NAMALWA (cell line): Measurements from ENCODE around the gene MYCN.

ENCODE experiments used
- DNase-seq: peaks from one replicate; pipeline ENCODE4 v3.0.0-alpha.2; 2015; ENCODE audit warnings: low spot score

The MYCN gene

DNA sequence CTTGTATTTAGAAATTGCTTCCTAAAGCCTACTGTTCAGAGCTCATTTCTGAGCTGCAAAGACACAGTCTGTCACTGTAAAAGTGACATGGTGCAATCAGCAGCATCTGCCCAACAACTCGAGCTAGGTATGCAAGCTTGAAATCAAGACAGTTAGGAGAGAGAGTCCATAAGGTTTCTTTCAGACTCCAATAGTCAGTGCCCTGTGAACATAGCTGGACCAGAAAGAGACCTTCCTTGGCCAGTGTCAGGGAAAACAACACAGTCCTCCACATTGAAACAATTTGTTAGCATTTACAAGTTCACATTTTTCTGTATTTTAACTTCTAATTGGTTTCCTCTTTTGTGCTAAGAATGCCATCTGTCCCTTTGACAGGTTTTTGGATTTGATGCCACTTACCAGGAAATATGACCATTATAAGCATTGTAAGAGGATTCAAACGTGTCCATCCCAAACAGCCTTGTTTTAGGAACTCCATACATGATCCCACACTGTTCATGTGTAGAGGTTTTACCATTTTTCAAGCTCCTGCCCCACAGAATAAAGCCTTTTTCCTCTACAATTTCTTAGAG, 8.9 kb upstream of the MYCN start:
- DNase-seq: no peak

DNA sequence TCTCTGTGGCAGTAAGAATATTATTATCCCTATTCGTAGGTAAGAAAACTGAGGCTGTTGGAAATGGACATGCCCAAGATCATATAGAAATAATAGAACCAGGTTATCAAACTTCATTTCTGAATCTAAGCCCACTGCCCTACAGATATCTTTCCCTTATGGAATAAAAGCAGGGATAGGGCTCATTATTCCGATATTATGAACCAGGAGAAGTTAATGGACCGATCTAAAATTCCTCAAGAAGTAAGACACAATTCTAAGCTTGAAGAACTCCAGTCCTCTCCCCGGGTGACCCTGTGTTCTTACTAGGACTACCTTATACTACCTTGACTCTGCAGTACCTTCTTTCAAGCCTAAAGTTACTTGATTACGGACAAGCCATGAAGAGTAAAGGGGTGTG, 8.4 kb upstream of the MYCN start:
- no peak for DNase-seq

DNA sequence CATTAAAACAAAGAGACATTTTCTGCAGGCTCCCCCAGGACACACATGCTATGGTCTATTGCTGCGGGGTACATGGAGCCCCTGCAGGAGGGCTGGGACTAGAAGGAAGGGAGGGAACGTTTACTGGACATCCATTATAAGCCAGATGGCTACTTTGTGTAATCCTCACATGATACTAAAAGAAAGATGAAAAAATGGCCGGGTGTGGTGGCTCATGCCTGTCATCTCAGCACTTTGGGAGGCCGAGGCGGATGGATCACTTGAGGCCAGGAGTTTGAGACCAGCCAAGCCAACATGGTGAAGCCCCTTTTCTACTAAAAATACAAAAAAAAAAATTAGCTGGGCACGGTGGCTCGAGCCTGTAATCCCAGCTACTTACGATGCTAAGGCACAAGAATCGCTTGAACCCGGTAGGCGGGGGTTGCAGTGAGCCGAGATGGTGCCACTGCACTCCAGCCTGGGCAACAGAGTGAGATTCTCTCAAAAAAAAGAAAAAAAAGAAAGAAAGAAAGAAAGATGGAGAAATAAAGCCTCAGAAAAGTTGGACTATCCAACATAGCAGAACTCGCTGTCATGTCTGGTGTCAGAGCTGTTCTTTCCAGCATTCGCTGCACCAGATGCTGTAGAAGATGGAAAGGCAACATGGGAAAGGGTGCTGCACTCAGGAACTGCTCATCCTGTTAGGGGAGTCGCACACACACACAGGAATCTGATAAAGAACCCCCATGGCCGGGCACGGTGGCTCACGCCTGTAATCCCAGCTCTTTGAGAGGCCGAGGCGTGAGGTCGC, 7.8 kb upstream of the MYCN start:
- no peak for DNase-seq

DNA sequence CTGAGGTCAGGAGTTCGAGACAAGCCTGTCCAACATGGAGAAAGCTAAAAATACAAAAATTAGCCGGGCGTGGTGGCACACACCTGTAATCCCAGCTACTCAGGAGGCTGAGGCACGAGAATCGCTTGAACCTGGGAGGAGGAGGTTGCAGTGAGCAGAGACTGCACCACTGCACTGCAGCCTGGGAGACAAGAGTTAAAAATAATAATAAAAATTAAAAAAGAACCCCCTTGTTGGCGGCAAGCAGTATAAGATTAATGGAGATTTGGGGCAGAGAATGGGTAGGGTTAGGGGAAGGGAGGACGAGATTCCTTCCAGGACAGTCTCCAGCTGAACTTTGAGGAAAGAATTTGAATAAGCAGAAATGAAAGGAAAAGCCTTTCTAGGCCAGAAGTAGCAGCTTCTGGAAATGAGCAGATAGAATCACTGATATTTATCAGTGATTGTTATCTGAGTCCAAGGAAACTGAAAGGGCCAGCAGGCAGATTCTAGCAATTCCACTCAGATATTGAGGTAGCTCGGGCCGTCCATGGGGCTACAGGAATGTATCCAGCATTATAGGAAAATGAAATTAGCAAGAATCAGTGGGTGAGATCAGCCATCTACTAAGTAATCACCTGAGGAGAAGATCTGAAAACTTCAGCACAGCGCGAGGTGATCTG, 7.0 kb upstream of the MYCN start:
- DNase-seq: no peak

DNA sequence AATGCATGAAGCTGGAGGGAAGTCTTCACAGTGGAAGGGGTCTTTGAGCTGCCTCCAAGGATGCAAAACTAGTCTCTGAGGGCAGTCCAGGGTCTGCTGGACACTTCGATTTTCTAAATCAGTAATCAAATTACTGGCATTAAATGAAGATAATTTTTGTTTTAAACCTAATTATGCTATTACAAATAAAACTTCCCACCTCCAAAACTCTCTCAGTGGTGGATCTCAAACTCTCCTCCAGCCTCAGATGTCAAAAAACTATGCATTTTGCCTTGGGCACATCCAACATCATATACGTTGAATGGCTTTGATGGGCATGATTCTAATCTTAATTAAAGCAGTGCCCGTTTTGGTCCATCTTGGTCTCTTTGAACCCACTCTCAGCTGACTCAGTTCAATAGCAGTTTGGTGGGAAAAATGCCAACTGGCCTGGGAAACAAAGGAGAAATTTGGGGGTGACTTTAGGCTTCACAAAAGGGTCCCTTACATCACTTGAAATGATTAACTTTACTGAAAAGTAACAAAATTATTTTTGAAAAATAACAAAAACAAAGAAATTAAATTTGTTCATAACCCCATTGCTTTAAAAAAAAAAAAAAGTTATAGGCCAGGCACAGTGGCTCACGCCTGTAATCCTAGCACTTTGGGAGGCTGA, 5.9 kb upstream of the MYCN start:
- no peak for DNase-seq

DNA sequence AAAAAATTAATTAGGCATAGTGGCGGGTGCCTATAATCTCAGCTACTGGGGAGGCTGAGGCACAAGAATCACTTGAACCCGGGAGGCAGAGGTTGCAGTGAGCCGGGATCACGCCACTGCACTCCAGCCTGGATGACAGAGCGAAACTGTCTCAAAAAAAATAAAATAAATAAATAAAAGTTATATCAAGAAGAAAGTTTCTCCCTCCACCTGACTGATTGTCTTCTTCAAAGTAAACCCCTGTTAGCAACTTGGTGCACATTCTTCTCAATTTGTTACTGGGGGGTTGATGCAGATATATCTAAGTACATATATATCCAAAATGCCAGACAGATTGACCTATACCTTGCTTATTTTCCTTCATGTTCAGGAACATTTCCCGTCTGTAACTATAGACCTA, 5.2 kb upstream of the MYCN start:
- no peak for DNase-seq

DNA sequence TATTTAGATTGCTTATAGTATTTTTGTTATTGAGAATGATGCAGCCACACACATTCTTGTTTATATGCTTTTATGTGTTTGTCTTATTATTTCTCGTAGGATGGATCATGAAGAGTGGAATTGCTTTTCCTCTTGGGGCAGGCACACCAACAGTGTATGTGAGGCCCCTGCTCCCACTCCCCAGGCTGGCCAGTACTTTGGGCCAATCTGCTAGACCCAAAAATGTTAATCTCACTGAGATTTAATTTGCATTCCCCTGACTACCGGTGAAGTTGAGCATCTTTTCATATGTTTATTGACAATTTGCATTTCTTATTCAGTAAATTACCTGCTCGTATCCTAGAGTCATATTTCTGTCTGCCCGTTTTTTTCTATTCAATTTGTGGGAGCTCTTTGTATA, 4.7 kb upstream of the MYCN start:
- DNase-seq: no peak

DNA sequence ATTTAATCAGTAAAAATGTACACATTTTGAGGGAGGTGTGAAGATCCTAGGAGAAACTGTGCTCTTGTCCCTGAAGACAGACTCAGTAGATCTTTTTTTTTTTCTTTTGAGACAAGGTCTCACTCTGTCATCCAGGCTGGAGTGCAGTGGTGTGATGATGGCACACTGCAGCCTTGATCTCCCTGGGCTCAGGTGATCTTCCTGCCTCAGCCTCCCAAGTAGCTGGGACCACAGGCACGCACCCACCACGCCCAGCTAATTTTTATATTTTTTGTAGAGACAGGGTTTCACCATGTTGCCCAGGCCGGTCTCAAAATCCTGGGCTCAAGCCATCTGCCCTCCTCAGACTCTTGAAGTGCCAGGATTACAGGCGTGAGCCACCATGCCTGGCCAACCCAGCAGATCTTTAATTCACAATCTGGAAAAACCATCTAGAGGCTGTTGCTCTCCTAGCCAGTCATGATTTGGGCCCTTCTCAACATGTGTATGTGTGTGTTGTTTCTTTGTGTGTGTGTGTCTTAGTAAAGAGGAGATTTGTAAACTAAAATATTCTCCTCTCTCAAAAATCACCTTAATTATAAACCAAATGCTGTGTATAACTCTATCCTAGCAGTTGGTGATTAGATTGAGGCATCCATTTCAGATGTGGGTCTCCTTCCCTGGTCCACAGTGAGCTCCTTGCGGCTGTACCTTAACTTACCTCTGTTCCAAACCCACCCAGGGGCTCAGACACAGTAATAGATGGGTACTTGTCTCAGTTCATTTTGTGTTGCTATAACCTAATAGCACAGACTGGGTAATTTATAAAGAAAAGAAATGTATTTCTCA, 3.9 kb upstream of the MYCN start:
- DNase-seq: no peak

DNA sequence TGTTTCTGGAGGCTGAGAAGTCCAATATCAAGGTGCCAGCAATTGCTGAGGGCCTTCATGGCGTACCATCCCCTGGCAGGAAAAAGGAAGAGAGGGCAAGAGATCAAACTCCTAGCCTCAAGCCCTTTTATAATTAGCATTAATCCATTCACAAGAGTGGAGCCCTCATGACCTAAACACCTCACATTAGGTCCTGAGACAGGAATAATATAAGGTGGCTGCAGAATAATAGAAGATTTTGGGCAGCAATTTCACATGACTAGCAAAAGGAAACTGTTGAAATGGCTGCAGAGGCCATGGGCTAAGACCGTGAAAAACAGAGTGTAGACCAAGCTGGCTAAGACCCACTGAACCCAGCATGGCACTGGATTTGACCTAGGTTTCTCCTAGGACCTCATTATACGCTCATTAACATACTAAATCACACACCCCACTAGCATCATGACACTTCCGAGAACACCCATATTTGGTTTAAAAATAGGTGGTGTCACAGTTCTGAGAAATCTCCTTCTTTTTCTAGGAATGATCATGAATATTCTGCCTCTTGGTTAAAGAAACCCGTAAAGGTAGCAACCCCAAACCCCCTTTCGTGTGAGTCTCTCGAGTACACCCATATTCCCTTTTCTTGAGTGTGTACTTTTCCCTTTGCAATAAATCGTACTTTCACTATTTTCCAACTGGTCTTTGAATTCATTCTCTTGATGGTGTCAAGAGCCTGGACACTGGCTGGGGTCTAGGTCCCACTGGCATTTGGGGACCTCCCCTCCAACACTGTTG, 3.1 kb upstream of the MYCN start:
- DNase-seq: no peak

DNA sequence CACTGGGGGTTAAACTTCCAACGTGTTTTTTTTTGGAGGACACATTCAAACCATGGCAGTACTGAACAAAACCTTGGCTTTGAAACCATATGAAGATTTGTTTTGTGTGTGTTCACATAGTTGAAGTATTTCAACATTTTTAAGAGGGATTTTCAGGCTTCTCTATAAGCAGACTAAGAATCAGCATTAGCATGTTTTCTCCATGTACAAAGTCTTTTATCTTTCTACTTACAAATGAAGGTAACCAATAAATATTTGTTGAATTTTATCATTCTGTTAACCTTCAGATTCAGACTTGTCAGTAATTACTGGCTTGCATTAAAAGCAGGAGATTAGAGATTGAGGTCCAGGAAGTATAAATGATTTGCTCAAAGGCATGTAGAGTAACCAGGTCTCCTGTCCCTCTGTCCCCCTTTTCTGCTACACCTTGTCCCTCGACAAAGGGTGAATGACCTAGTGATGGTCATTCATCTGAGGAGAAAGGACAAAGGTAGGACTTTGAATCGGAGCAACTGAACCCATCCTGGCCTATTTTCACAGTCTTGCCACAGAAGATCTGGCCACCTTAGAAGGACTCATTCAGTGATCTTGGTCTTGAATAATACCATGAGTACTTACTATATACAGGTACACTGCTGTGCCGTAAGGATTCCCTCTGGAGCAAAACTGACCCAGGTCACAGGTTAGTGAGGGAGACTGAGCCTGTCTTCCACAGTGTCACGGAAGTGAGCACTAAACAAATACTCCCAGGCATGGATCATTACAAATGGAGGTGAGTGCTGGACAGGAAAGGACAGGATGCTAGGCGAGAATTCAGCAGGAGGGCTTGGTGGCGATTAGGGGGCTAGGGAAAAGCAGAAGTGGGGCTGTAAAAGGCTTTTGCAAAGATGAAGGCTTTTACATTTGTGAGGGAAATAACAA, 2.2 kb upstream of the MYCN start:
- DNase-seq: no peak

DNA sequence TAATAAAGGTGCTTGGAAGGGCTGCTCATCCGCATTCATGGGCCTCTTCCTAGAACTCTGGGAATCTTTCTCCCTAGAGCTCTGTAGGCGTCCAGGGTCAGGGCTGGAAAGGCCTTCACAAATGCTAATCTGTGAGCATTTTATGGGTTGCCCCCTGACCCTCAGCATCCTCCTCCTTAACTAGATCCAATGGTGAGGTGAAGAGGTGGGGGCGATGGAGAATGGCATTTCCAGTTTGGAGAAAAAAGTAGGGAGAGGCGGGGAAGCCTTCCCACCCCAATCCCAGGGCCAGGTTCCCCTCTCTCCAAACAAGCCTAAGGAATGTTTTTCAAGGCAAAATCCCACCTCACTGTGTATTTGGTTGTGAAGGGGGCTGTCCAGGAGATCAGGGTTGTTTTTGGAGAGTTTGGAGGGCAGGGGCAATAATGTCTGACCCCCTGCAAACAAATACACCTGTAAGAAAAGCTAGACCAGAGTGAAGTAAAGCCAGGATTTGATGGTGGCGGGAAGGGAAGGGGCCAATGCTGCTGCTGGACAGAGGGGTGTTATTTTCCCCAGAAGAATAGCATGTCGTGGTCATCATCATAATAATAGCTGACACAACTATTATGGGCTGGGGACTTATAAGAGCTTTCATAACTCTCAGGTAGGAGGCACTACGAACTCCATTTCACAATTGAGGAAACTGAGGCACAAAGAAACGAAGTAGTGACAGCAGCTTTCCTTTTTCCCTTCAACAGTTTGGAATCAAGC, 1.4 kb upstream of the MYCN start:
- DNase-seq: no peak

DNA sequence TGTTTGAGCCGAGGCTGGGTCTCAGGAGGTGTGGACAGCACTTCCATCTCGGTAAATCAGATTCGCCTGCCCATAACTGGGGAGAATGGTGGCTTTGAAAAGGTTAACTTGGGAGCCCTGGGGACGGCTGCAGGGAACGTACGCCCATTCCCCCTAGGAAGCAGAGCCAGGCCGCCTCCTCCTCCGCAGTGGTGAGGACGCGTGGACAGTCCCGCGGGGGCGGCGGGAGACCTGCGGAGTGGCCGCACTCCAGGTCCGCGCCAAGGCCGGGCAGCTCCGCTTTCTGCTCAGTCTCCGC, 845 bp upstream of the MYCN start:
- no peak for DNase-seq

DNA sequence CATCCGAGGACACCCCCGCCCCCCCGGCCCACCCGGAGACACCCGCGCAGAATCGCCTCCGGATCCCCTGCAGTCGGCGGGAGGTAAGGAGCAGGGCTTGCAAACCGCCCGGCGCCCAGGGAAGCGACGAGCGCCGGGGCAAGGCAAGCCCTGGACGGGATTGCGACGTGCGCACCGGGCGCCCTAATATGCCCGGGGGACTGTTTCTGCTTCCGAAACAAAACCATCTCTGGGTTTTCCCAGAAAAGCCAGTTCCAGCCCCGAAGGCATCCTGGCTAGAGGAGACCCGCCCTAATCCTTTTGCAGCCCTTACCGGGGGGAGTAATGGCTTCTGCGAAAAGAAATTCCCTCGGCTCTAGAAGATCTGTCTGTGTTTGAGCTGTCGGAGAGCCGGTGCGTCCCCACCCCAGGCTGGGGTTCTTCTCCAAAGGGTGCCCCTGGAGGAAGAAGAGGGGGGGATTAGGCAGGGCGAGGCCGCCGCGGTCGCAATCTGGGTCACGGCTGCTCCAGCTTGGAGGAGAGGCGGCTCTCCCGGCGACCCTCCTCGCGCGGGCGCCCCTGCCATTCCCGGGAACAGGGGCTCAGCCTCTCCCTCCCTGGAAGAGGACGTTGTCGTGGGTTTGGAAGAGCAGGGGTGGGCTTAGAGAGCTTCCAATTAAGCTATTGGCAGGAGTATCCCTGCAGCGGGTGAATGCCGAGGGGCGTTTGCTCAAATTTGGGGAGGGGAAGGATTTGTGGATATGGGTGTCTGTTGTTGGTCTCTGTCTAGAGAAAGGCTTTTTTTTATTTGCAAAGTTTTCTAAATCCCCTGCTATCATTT, 521 bp downstream of the MYCN start:
- DNase-seq: no peak

DNA sequence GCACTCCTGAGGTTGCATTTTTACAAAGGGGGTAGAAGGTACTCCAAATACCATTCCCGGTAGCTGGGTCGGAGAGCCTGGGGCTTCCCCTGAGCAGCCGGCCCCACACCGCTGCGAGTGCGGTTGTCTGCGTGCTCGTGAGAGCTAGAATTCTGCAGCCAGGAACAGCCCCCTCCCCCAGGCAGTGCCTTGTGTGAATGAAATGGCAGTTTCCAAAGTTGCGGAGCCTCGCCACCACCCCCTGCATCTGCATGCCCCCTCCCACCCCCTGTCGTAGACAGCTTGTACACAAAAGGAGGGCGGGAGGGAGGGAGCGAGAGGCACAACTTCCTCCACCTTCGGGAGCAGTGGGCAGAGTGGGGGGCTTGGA, 1.1 kb downstream of the MYCN start:
- DNase-seq: no peak

DNA sequence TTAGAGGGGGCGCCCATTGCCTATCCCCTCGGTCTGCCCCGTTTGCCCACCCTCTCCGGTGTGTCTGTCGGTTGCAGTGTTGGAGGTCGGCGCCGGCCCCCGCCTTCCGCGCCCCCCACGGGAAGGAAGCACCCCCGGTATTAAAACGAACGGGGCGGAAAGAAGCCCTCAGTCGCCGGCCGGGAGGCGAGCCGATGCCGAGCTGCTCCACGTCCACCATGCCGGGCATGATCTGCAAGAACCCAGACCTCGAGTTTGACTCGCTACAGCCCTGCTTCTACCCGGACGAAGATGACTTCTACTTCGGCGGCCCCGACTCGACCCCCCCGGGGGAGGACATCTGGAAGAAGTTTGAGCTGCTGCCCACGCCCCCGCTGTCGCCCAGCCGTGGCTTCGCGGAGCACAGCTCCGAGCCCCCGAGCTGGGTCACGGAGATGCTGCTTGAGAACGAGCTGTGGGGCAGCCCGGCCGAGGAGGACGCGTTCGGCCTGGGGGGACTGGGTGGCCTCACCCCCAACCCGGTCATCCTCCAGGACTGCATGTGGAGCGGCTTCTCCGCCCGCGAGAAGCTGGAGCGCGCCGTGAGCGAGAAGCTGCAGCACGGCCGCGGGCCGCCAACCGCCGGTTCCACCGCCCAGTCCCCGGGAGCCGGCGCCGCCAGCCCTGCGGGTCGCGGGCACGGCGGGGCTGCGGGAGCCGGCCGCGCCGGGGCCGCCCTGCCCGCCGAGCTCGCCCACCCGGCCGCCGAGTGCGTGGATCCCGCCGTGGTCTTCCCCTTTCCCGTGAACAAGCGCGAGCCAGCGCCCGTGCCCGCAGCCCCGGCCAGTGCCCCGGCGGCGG, 1.7 kb downstream of the MYCN start:
- no peak for DNase-seq

DNA sequence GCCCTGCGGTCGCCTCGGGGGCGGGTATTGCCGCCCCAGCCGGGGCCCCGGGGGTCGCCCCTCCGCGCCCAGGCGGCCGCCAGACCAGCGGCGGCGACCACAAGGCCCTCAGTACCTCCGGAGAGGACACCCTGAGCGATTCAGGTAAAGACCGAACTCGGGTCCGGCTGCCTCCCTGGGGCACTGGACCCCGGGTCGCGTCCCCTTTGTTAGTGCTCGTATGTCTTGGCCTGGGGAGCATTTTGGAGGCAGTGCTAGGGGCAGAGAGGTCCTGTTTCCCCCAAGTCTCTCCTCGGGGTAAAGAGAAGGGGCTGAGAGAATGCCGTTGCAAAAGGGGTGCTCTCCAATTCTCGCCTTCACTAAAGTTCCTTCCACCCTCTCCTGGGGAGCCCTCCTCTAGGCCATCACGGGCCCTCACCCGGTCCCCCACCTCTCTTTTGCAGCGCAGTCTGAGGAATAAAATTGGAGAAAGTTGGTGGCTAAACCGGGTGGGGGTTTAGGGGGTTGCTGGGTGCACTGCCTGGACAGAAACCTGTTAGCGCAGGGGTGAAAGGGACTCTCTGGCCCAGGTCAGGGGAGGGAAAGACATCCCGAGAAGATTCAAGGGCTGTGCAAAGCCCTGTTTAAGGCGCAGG, 2.5 kb downstream of the MYCN start:
- no peak for DNase-seq
